Measurements from ENCODE around the gene ERRFI1.

The ERRFI1 gene

GRCh38 chr1:7962636-7963377, 63.3 kb downstream of the ERRFI1 start:
- DNase-seq: no peak
- intact Hi-C loops (cut with DNase I): loop anchor here (10.0 kb wide), 1 partner anchor 62 kb away; the partner anchor contains the start of gene ERRFI1

DNA sequence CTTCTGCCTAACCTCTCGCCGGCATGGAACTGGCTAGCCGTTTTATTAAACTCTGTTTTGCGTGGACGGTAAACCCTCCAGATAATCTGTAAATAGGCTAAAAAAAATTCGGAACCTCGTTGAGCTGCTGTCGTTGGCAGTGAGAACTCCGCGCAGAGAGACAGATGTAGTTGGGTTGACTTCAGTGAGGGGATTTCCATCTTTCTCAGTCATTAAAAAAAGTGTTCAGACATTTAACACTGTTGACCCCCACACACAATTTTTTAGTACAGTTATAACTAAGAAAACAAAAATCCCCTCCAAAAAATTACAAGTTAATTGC, 64.1 kb downstream of the ERRFI1 start:
- intact Hi-C loops (cut with DNase I): loop anchor here (10.0 kb wide), 1 partner anchor 63 kb away; the partner anchor contains the start of gene ERRFI1
- no peak for DNase-seq

Data from head of caudate nucleus (tissue), 42 donors.